Fibroblast of the aortic adventitia (primary cell): Measurements from ENCODE around the gene FIGNL1. TPM values are rescaled to one million over a fixed set of nuclear protein-coding genes. Genes with fewer than 3 reads are reported as not detected.

ENCODE experiments used
- DNase-seq: peaks from one replicate; pipeline ENCODE4 v3.0.0-alpha.2; 2010; ENCODE audit warnings: low read depth
- H3K4me3 ChIP-seq: 2 replicates; pipeline ENCODE4 v1.5.1; 2011; ENCODE audit warnings: low read depth, mild to moderate bottlenecking, control low read depth, low read length, moderate library complexity
- total RNA-seq: library from RNA; depleted of rRNA; stranded (reverse); fragments of >200 nt; gene quantifications from 2 replicates; pipeline ENCODE4 v1.2.3, GENCODE V29; 2012; ENCODE audit warnings: low replicate concordance
- TF ChIP-seq, protein P1 (sequence below): IDR thresholded peaks from 2 replicates; pipeline ENCODE4 v1.5.1; 2011; ENCODE audit warnings: mild to moderate bottlenecking, low read length, control low read depth, inconsistent platforms; ENCODE audit not compliant: insufficient read depth

Gene FIGNL1
- total RNA-seq, 1 donor: 33.6 TPM

DNA sequence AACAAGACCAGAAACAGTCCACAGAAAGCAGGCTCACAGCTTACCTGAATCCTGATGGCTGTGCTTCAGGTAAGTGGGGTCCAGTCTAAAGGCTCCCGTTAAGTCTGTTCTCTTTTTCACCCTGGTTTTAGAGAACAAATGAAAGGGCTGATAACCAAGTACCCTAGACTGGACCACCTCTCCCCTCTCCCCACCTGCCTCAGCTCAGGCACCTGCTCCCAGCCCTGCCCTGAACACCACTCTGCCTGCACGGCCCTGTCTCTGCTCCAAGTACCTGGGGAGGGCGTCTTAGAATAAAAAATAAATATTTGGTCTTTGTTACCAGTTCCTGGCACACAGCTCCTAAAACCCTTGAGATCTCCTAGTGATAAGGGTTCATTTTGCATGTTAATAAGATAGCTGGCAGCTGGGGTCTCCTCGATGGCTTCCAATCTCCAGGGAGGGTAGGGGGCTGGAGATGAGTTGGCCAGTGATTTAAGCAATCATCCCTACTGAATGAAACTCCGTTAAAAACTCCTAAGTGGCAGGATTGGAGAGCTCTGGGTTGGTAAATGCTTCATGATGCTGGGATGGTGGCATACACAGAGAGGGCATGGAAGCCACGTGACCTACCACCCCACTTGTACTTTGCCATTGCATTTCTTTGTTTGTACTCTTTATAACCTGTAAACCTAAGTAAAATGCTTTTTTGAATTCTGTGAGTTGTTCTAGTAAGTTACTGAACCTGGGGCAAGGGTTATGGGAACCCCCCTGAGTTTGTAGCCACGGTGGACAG lies 29.8 kb upstream of the FIGNL1 start:
- no peak for DNase-seq
- H3K4me3 ChIP-seq: no peak overlapping the region
- TF ChIP-seq, protein P1, sequence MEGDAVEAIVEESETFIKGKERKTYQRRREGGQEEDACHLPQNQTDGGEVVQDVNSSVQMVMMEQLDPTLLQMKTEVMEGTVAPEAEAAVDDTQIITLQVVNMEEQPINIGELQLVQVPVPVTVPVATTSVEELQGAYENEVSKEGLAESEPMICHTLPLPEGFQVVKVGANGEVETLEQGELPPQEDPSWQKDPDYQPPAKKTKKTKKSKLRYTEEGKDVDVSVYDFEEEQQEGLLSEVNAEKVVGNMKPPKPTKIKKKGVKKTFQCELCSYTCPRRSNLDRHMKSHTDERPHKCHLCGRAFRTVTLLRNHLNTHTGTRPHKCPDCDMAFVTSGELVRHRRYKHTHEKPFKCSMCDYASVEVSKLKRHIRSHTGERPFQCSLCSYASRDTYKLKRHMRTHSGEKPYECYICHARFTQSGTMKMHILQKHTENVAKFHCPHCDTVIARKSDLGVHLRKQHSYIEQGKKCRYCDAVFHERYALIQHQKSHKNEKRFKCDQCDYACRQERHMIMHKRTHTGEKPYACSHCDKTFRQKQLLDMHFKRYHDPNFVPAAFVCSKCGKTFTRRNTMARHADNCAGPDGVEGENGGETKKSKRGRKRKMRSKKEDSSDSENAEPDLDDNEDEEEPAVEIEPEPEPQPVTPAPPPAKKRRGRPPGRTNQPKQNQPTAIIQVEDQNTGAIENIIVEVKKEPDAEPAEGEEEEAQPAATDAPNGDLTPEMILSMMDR: no peak

DNA sequence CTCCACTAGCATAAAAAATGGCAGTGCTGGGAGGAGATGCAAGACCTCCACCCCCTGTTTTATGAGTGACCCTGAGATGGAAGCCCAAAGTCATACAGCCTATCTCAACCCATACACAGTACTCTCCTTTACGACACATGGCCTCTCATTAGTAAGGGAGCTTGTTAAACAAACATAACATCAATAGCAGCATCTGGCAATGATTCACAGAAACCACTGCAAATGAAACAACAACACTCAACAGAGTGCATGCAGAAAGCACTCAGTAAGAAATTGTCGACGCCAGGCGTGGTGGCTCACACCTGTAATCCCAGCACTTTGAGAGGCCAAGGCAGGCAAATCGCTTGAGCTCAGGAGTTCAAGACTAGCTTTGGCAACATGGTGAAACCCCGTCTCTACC lies 27.5 kb upstream of the FIGNL1 start:
- DNase-seq: no peak
- no peak overlapping the region for H3K4me3 ChIP-seq
- TF ChIP-seq, protein P1: no peak

DNA sequence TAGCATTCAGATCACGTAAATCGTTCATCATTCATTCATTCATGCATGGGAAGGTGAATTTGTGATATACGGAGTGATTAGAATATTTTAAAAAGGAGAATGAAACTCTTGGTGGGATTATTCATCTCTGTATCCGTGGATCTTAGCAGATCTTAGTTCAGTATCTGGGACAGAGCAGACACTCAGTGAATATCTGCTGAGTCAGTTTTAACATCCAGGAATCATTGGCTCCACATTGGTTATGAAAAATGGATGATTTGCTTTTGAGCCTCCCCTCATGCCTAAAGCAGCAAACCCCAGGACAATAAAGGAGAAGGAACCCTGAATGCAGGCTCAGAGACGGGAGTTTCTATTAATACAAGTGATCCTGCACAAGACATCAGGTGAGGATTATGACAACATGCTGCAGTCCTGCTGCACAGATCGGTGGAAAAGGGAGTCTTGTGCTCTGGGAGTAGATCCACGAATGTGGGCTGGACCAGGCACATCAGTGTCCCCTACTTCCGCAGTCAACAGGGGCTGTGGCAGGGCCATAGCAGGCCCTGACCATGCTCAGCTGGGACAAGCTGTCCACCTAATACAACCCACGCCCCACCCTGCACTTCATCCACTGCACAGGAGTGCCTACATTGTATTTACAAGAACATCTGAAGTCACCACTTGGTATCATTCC lies 26.9 kb upstream of the FIGNL1 start:
- H3K4me3 ChIP-seq: no peak overlapping the region
- no peak for DNase-seq
- TF ChIP-seq, protein P1: no peak

- TF ChIP-seq, protein P1: no peak
- no peak for DNase-seq
- H3K4me3 ChIP-seq: no peak overlapping the region
Measured at GRCh38 chr7:50475340-50475739, 25.2 kb upstream of the FIGNL1 start.

GRCh38 chr7:50474382-50475160 lies 24.4 kb upstream of the FIGNL1 start:
- no peak for DNase-seq
- H3K4me3 ChIP-seq: no peak overlapping the region
- TF ChIP-seq, protein P1: no peak

DNA sequence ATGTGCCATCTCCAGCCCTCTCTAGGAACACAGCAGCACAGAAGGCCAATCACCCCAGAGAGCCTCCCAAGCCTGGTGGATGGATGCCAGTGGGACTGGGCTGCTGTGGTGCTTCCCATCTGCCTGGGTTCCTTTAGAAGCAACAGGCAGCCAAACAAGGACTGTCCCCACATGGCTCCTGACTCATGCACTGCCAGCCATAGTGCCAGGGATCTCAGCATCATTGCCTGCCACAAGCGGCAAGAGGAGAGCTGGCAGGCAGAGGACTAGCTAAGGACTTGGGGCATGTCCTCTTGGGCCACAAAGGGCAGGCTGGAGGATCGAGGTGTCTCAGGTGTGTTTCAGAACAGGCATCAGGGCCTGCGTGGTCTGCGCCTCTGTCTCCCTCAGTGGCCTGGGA lies 23.4 kb upstream of the FIGNL1 start:
- no peak for DNase-seq
- no peak overlapping the region for H3K4me3 ChIP-seq
- TF ChIP-seq, protein P1: no peak
